WTC11 (cell line): ENCODE measurements around the gene RMND5B. TPM values are rescaled to one million over a fixed set of nuclear protein-coding genes. Genes with fewer than 3 reads are reported as not detected.

Source experiments
- ATAC-seq: fragments of 200-7000 bp; cut with Tn5 transposase; 2 replicates; pipeline ENCODE4 v1.10.0; 2021; ENCODE audit warnings: mild to moderate bottlenecking, moderate library complexity
- CTCF ChIA-PET: fragments of 300-600 bp; sonication (Branson Sonifier 250); formaldehyde crosslinking; loops from one replicate; lab custom pipeline; 2021; ENCODE audit warnings: antibody characterized with exemption; lab: Charles Lee
- POLR2A ChIA-PET: fragments of 350-600 bp; sonication (Branson Sonifier 250); formaldehyde crosslinking; loops from one replicate; lab custom pipeline; 2021; ENCODE audit warnings: antibody characterized with exemption; lab: Charles Lee
- DNase-seq: peaks from one replicate; pipeline ENCODE4 v3.0.0; 2021; ENCODE audit warnings: low spot score
- H3K27ac Mint-ChIP-seq: 2 replicates; pipeline ENCODE4 v1.8.0; 2021; ENCODE audit warnings: mixed read lengths
- H3K27me3 Mint-ChIP-seq: 2 replicates; pipeline ENCODE4 v1.8.0; 2021; ENCODE audit warnings: low read depth, mild to moderate bottlenecking, moderate library complexity, mixed read lengths
- H3K36me3 Mint-ChIP-seq: 2 replicates; pipeline ENCODE4 v1.8.0; 2021; ENCODE audit warnings: mixed read lengths
- H3K4me1 Mint-ChIP-seq: 2 replicates; pipeline ENCODE4 v1.8.0; 2022; ENCODE audit warnings: mixed read lengths
- H3K4me3 Mint-ChIP-seq: 2 replicates; pipeline ENCODE4 v1.8.0; 2021; ENCODE audit warnings: mild to moderate bottlenecking, moderate library complexity, mixed read lengths
- H3K9me3 Mint-ChIP-seq: 2 replicates; pipeline ENCODE4 v1.8.0; 2021; ENCODE audit warnings: mixed read lengths
- CREM ChIP-seq: sonication (generic); formaldehyde crosslinking; IDR thresholded peaks from 2 replicates; pipeline ENCODE4 v1.8.1; 2022; ENCODE audit warnings: mild to moderate bottlenecking, missing genetic modification reagents, moderate library complexity
- ELF4 ChIP-seq: sonication (generic); formaldehyde crosslinking; IDR thresholded peaks from 2 replicates; pipeline ENCODE4 v1.8.1; 2022; ENCODE audit warnings: low read depth, mild to moderate bottlenecking, moderate library complexity, missing genetic modification reagents
- JAZF1 ChIP-seq: fragments of 250-450 bp; sonication (Bioruptor Pico); IDR thresholded peaks from 2 replicates; pipeline ENCODE4 v1.9.0; 2021; ENCODE audit warnings: moderate library complexity, mild to moderate bottlenecking, inconsistent platforms
- NFYB ChIP-seq: sonication (generic); formaldehyde crosslinking; conservative IDR thresholded peaks from 2 replicates; pipeline ENCODE4 v1.8.0; 2022; ENCODE audit warnings: low read depth, missing genetic modification reagents
- NR3C1 ChIP-seq: sonication (generic); formaldehyde crosslinking; conservative IDR thresholded peaks from 2 replicates; pipeline ENCODE4 v1.8.1; 2023; ENCODE audit warnings: low read depth, mild to moderate bottlenecking, missing genetic modification reagents
- ZNF138 ChIP-seq: sonication (generic); formaldehyde crosslinking; conservative IDR thresholded peaks from 2 replicates; pipeline ENCODE4 v1.8.1; 2022; ENCODE audit warnings: mild to moderate bottlenecking, moderate library complexity, missing genetic modification reagents
- ZNF219 ChIP-seq: sonication (generic); formaldehyde crosslinking; IDR thresholded peaks from 2 replicates; pipeline ENCODE4 v1.8.0; 2023; ENCODE audit warnings: missing genetic modification reagents, mild to moderate bottlenecking, borderline replicate concordance
- ZNF671 ChIP-seq: fragments of 250-450 bp; sonication (Bioruptor Pico); IDR thresholded peaks from 2 replicates; pipeline ENCODE4 v1.8.0; 2021; ENCODE audit warnings: mild to moderate bottlenecking
- total RNA-seq: library from RNA; stranded (reverse); gene quantifications from 3 replicates; pipeline ENCODE4 v1.2.3, GENCODE V29; 2021
- TF ChIP-seq, protein P1 (sequence below): fragments of 250-450 bp; sonication (Bioruptor Pico); IDR thresholded peaks from 2 replicates; pipeline ENCODE4 v1.9.0; 2021; ENCODE audit warnings: moderate library complexity, mild to moderate bottlenecking, inconsistent platforms, borderline replicate concordance
- TF ChIP-seq, protein P2 (sequence below): sonication (generic); formaldehyde crosslinking; conservative IDR thresholded peaks from 2 replicates; pipeline ENCODE4 v1.8.1; 2022; ENCODE audit warnings: mild to moderate bottlenecking, missing genetic modification reagents
- TF ChIP-seq, protein P3 (sequence below): sonication (generic); formaldehyde crosslinking; IDR thresholded peaks from 2 replicates; pipeline ENCODE4 v1.8.1; 2023; ENCODE audit warnings: mild to moderate bottlenecking, missing genetic modification reagents, moderate library complexity
- TF ChIP-seq, protein P4 (sequence below): sonication (generic); formaldehyde crosslinking; IDR thresholded peaks from 2 replicates; pipeline ENCODE4 v1.8.1; 2023; ENCODE audit warnings: mild to moderate bottlenecking, missing genetic modification reagents, borderline replicate concordance
- TF ChIP-seq, protein P5 (sequence below): fragments of 250-450 bp; sonication (Bioruptor Pico); IDR thresholded peaks from 2 replicates; pipeline ENCODE4 v1.9.0; 2021; ENCODE audit warnings: mild to moderate bottlenecking
- TF ChIP-seq, protein P6 (sequence below): sonication (generic); formaldehyde crosslinking; IDR thresholded peaks from 2 replicates; pipeline ENCODE4 v1.8.0; 2023; ENCODE audit warnings: missing genetic modification reagents, mild to moderate bottlenecking, borderline replicate concordance
- TF ChIP-seq, protein P7 (sequence below): sonication (generic); formaldehyde crosslinking; IDR thresholded peaks from 2 replicates; pipeline ENCODE4 v1.8.1; 2022; ENCODE audit warnings: missing genetic modification reagents, borderline replicate concordance
- TF ChIP-seq, protein P8 (sequence below): sonication (generic); formaldehyde crosslinking; IDR thresholded peaks from 2 replicates; pipeline ENCODE4 v1.8.1; 2022; ENCODE audit warnings: low read depth, missing genetic modification reagents, borderline replicate concordance
- TF ChIP-seq, protein P9 (sequence below): sonication (generic); formaldehyde crosslinking; IDR thresholded peaks from 2 replicates; pipeline ENCODE4 v1.8.0; 2022; ENCODE audit warnings: missing genetic modification reagents

RMND5B gene
- total RNA-seq, 1 experiment from 2014 or later: 93.3 TPM

DNA sequence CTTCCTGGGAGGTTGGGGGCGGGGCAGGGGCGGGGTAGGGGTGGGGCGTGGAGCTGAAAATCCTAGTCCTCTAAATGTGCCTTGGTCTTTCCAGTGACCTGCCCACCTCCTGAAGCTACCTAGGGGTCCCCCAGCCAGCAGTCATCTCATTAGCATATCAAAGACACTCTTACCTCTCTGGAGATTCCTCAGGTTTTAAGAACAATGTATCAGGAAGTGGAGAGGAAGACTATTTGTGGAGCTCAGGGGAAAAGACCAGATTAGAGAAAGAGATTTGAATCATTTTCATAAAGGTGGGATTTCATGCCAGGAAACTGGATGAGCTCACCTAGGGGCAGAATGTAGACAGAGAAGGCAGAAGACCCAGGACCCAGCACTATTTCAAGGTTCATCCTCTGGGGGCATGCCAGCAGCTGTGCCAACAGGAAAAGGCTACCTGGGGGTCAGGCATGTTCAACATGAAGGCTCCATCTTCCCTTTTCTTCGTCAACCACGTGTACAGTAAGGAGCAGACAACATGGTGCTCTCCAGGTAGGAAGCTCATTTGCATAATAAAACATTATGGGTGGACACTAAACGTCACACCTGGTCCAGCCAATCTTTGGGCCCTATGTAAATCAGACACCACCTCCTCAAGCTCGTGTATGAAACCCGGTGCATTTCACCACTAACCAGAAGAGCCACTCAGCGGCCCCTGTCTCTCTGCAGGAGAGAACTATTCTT lies 49.5 kb downstream of the RMND5B start:
- ChIA-PET POLR2A (interaction anchor here (0.7 to 3.6 kb wide), 12 partner anchors 11 to 66 kb away, joined by 3 to 67 read pairs (median 5); partner anchors contain the start of genes HNRNPAB and NHP2), CTCF (interaction anchor here (0.5 to 4.1 kb wide), 23 partner anchors 9 to 754 kb away, joined by 3 to 55 read pairs (median 4); partner anchors contain the start of genes GRK6, HNRNPAB and PHYKPL)
- peaks cover 50% of the 10 kb centered on the region for H3K4me1 Mint-ChIP-seq
- no peaks in the 10 kb centered on the region for H3K27me3 Mint-ChIP-seq
- H3K36me3 Mint-ChIP-seq: peaks cover 2% of the 10 kb centered on the region; the same call in 1 of the 2 replicates
- H3K4me3 Mint-ChIP-seq: peak overlapping the region; percentile 57
- H3K27ac Mint-ChIP-seq: peak overlapping the region; percentile 100
- DNase-seq (peak; percentile 75), ATAC-seq (peak; percentile 93)
- H3K9me3 Mint-ChIP-seq: peaks cover 3% of the 10 kb centered on the region; the same call in 1 of the 2 replicates
- TF ChIP-seq CREM (CRISPR knock-in tag): peak; percentile 40; the same call in 1 of the 2 replicates
- TF ChIP-seq, protein P1, sequence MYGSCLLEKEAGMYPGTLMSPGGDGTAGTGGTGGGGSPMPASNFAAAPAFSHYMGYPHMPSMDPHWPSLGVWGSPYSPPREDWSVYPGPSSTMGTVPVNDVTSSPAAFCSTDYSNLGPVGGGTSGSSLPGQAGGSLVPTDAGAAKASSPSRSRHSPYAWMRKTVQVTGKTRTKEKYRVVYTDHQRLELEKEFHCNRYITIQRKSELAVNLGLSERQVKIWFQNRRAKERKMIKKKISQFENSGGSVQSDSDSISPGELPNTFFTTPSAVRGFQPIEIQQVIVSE (CRISPR knock-in tag): no peak
- no peak for TF ChIP-seq ZNF219
- TF ChIP-seq, protein P2, sequence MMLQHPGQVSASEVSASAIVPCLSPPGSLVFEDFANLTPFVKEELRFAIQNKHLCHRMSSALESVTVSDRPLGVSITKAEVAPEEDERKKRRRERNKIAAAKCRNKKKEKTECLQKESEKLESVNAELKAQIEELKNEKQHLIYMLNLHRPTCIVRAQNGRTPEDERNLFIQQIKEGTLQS (CRISPR knock-in tag): no peak
- no peak for TF ChIP-seq ZNF138 (CRISPR knock-in tag)
- TF ChIP-seq NR3C1 (CRISPR knock-in tag): no peak
- TF ChIP-seq JAZF1 (CRISPR knock-in tag): no peak
- TF ChIP-seq NFYB: no peak
- TF ChIP-seq, protein P3, sequence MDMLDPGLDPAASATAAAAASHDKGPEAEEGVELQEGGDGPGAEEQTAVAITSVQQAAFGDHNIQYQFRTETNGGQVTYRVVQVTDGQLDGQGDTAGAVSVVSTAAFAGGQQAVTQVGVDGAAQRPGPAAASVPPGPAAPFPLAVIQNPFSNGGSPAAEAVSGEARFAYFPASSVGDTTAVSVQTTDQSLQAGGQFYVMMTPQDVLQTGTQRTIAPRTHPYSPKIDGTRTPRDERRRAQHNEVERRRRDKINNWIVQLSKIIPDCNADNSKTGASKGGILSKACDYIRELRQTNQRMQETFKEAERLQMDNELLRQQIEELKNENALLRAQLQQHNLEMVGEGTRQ: peak; percentile 59
- no peak for TF ChIP-seq ZNF671 (CRISPR knock-in tag)
- TF ChIP-seq, protein P4, sequence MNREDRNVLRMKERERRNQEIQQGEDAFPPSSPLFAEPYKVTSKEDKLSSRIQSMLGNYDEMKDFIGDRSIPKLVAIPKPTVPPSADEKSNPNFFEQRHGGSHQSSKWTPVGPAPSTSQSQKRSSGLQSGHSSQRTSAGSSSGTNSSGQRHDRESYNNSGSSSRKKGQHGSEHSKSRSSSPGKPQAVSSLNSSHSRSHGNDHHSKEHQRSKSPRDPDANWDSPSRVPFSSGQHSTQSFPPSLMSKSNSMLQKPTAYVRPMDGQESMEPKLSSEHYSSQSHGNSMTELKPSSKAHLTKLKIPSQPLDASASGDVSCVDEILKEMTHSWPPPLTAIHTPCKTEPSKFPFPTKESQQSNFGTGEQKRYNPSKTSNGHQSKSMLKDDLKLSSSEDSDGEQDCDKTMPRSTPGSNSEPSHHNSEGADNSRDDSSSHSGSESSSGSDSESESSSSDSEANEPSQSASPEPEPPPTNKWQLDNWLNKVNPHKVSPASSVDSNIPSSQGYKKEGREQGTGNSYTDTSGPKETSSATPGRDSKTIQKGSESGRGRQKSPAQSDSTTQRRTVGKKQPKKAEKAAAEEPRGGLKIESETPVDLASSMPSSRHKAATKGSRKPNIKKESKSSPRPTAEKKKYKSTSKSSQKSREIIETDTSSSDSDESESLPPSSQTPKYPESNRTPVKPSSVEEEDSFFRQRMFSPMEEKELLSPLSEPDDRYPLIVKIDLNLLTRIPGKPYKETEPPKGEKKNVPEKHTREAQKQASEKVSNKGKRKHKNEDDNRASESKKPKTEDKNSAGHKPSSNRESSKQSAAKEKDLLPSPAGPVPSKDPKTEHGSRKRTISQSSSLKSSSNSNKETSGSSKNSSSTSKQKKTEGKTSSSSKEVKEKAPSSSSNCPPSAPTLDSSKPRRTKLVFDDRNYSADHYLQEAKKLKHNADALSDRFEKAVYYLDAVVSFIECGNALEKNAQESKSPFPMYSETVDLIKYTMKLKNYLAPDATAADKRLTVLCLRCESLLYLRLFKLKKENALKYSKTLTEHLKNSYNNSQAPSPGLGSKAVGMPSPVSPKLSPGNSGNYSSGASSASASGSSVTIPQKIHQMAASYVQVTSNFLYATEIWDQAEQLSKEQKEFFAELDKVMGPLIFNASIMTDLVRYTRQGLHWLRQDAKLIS (CRISPR knock-in tag): peak; percentile 63; the same call in 1 of the 2 replicates
- TF ChIP-seq, protein P5, sequence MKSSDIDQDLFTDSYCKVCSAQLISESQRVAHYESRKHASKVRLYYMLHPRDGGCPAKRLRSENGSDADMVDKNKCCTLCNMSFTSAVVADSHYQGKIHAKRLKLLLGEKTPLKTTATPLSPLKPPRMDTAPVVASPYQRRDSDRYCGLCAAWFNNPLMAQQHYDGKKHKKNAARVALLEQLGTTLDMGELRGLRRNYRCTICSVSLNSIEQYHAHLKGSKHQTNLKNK (CRISPR knock-in tag): no peak
- TF ChIP-seq, protein P6, sequence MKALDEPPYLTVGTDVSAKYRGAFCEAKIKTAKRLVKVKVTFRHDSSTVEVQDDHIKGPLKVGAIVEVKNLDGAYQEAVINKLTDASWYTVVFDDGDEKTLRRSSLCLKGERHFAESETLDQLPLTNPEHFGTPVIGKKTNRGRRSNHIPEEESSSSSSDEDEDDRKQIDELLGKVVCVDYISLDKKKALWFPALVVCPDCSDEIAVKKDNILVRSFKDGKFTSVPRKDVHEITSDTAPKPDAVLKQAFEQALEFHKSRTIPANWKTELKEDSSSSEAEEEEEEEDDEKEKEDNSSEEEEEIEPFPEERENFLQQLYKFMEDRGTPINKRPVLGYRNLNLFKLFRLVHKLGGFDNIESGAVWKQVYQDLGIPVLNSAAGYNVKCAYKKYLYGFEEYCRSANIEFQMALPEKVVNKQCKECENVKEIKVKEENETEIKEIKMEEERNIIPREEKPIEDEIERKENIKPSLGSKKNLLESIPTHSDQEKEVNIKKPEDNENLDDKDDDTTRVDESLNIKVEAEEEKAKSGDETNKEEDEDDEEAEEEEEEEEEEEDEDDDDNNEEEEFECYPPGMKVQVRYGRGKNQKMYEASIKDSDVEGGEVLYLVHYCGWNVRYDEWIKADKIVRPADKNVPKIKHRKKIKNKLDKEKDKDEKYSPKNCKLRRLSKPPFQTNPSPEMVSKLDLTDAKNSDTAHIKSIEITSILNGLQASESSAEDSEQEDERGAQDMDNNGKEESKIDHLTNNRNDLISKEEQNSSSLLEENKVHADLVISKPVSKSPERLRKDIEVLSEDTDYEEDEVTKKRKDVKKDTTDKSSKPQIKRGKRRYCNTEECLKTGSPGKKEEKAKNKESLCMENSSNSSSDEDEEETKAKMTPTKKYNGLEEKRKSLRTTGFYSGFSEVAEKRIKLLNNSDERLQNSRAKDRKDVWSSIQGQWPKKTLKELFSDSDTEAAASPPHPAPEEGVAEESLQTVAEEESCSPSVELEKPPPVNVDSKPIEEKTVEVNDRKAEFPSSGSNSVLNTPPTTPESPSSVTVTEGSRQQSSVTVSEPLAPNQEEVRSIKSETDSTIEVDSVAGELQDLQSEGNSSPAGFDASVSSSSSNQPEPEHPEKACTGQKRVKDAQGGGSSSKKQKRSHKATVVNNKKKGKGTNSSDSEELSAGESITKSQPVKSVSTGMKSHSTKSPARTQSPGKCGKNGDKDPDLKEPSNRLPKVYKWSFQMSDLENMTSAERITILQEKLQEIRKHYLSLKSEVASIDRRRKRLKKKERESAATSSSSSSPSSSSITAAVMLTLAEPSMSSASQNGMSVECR: no peak
- TF ChIP-seq, protein P7, sequence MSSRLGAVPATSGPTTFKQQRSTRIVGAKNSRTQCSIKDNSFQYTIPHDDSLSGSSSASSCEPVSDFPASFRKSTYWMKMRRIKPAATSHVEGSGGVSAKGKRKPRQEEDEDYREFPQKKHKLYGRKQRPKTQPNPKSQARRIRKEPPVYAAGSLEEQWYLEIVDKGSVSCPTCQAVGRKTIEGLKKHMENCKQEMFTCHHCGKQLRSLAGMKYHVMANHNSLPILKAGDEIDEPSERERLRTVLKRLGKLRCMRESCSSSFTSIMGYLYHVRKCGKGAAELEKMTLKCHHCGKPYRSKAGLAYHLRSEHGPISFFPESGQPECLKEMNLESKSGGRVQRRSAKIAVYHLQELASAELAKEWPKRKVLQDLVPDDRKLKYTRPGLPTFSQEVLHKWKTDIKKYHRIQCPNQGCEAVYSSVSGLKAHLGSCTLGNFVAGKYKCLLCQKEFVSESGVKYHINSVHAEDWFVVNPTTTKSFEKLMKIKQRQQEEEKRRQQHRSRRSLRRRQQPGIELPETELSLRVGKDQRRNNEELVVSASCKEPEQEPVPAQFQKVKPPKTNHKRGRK (CRISPR knock-in tag): no peak
- TF ChIP-seq, protein P8, sequence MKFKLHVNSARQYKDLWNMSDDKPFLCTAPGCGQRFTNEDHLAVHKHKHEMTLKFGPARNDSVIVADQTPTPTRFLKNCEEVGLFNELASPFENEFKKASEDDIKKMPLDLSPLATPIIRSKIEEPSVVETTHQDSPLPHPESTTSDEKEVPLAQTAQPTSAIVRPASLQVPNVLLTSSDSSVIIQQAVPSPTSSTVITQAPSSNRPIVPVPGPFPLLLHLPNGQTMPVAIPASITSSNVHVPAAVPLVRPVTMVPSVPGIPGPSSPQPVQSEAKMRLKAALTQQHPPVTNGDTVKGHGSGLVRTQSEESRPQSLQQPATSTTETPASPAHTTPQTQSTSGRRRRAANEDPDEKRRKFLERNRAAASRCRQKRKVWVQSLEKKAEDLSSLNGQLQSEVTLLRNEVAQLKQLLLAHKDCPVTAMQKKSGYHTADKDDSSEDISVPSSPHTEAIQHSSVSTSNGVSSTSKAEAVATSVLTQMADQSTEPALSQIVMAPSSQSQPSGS (CRISPR knock-in tag): no peak
- TF ChIP-seq, protein P9, sequence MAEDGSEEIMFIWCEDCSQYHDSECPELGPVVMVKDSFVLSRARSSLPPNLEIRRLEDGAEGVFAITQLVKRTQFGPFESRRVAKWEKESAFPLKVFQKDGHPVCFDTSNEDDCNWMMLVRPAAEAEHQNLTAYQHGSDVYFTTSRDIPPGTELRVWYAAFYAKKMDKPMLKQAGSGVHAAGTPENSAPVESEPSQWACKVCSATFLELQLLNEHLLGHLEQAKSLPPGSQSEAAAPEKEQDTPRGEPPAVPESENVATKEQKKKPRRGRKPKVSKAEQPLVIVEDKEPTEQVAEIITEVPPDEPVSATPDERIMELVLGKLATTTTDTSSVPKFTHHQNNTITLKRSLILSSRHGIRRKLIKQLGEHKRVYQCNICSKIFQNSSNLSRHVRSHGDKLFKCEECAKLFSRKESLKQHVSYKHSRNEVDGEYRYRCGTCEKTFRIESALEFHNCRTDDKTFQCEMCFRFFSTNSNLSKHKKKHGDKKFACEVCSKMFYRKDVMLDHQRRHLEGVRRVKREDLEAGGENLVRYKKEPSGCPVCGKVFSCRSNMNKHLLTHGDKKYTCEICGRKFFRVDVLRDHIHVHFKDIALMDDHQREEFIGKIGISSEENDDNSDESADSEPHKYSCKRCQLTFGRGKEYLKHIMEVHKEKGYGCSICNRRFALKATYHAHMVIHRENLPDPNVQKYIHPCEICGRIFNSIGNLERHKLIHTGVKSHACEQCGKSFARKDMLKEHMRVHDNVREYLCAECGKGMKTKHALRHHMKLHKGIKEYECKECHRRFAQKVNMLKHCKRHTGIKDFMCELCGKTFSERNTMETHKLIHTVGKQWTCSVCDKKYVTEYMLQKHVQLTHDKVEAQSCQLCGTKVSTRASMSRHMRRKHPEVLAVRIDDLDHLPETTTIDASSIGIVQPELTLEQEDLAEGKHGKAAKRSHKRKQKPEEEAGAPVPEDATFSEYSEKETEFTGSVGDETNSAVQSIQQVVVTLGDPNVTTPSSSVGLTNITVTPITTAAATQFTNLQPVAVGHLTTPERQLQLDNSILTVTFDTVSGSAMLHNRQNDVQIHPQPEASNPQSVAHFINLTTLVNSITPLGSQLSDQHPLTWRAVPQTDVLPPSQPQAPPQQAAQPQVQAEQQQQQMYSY (CRISPR knock-in tag): no peak
- TF ChIP-seq ELF4 (CRISPR knock-in tag): no peak
